ENCODE measurements around the gene ARID5A. TPM values are rescaled to one million over a fixed set of nuclear protein-coding genes. Genes with fewer than 3 reads are reported as not detected.

The ARID5A gene
- total and polyA plus RNA-seq, 9 of the 15 experiments (the other 6 are each of a cell fraction or from before 2014, with no cell fraction given): 0.14 to 12.5 (median 3.0) TPM

DNA sequence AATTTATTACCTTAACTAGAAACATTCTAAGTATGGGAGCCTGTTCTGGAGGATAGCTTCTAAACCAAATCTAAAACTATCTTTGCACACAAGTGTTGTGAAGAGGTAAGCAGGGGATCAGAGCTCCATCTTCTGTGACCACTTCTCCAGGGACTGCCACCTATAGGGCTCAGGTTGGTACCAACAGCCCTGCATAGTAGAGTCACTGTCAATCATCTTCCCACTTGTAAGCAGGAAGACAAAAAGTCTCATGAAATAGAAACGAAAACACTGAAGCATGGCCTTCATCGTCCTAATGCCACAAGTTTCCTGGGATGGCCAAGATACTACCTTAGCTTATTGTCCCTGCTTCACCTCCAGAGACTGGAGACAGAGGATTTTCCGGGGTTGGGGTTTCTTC lies 57.7 kb downstream of the ARID5A start:
- H3K4me2 ChIP-seq (ENCODE audit: insufficient read depth, low read length): no peak overlapping the region
- FAIRE-seq (no peak), ATAC-seq (no peak), DNase-seq (ENCODE audit: extremely low read depth in 1 of 4, low spot score in 3 of 4) (no peak)
- no peaks in the 10 kb centered on the region for H3K27me3 ChIP-seq (ENCODE audit: control insufficient read depth in 2 of 2, insufficient read depth in 2 of 2, low read length in 2 of 2)
- H3K9ac ChIP-seq (ENCODE audit: insufficient read depth in 1 of 2, low read depth in 2 of 2, low read length in 2 of 2): no peak overlapping the region
- H3K9me1 ChIP-seq (ENCODE audit: control insufficient read depth, insufficient read depth, low read length): no peaks in the 10 kb centered on the region
- H3K4me3 ChIP-seq: no peak overlapping the region
- ChIA-PET POLR2A (interaction anchor here (2.6 kb wide), 1 partner anchor 11 kb away, joined by 7 read pairs; no protein-coding TSS in a partner anchor), CTCF (ENCODE audit: low intra/inter-chr PET ratio) (no interaction called here)
- 92% methylated on average over 3 of the region's 3 CpGs for WGBS (ENCODE audit: insufficient coverage, low coverage, missing lambda C conversion rate)
- no TSS peak for BruUV-seq (replicated peaks)
- no peaks in the 10 kb centered on the region for H3K79me2 ChIP-seq (ENCODE audit: control insufficient read depth, insufficient read depth, low read length)
- no peak overlapping the region for H2AFZ ChIP-seq (ENCODE audit: low read depth, low read length)
- in situ Hi-C loops (cut with MboI) (no loop called here), intact Hi-C loops (cut with micrococcal nuclease) (no loop called here)
- no peaks in the 10 kb centered on the region; a peak in 2 of 5 replicates for H3K4me1 ChIP-seq (replicated peaks in 1 of 2; ENCODE audit: control insufficient read depth in 2 of 2, insufficient read depth in 2 of 2, low read length in 2 of 2)
- H4K20me1 ChIP-seq (replicated peaks; ENCODE audit: control insufficient read depth, insufficient read depth, low read length): no peaks in the 10 kb centered on the region
- H3K27ac ChIP-seq (ENCODE audit: extremely low read depth, low read depth, low read length): no peak overlapping the region
- H3K36me3 ChIP-seq (ENCODE audit: control insufficient read depth, insufficient read depth, low read length): peaks cover 69% of the 10 kb centered on the region
- no peaks in the 10 kb centered on the region for H3K9me3 ChIP-seq (replicated peaks; ENCODE audit: control insufficient read depth, insufficient read depth, low read depth, low read length)
- no peak for TF ChIP-seq HIVEP1 (CRISPR knock-in tag; IDR thresholded peaks at IDR 0.05)
- no peak for TF ChIP-seq ZNF197 (CRISPR knock-in tag; IDR thresholded peaks at IDR 0.05; ENCODE audit: low read depth)
- TF ChIP-seq, protein P1, sequence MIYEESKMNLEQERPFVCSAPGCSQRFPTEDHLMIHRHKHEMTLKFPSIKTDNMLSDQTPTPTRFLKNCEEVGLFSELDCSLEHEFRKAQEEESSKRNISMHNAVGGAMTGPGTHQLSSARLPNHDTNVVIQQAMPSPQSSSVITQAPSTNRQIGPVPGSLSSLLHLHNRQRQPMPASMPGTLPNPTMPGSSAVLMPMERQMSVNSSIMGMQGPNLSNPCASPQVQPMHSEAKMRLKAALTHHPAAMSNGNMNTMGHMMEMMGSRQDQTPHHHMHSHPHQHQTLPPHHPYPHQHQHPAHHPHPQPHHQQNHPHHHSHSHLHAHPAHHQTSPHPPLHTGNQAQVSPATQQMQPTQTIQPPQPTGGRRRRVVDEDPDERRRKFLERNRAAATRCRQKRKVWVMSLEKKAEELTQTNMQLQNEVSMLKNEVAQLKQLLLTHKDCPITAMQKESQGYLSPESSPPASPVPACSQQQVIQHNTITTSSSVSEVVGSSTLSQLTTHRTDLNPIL (CRISPR knock-in tag; IDR thresholded peaks at IDR 0.05): no peak
- TF ChIP-seq POLR2AphosphoS2 (IDR thresholded peaks at IDR 0.05; ENCODE audit: low read length): no peak
- TF ChIP-seq ZNF707 (CRISPR knock-in tag; conservative IDR thresholded peaks at IDR 0.05): no peak
- no peak for TF ChIP-seq SMARCB1 (IDR thresholded peaks at IDR 0.05; ENCODE audit: insufficient read length, low read depth)
- TF ChIP-seq MXI1 (IDR thresholded peaks at IDR 0.05; ENCODE audit: low read depth, low read length): no peak
- TF ChIP-seq, protein P2, sequence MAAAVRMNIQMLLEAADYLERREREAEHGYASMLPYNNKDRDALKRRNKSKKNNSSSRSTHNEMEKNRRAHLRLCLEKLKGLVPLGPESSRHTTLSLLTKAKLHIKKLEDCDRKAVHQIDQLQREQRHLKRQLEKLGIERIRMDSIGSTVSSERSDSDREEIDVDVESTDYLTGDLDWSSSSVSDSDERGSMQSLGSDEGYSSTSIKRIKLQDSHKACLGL (CRISPR knock-in tag; IDR thresholded peaks at IDR 0.05; ENCODE audit: borderline replicate concordance, poor library complexity, severe bottlenecking): no peak
- no peak for TF ChIP-seq ZNF75A (CRISPR knock-in tag; IDR thresholded peaks at IDR 0.05)
- TF ChIP-seq JUNB (CRISPR knock-in tag; conservative IDR thresholded peaks at IDR 0.05): no peak
- no peak for TF ChIP-seq POLR2H (tag; IDR thresholded peaks at IDR 0.05; ENCODE audit: low read depth)
- no peak for TF ChIP-seq PURB (CRISPR knock-in tag; IDR thresholded peaks at IDR 0.05; ENCODE audit: low read depth)
- no peak for TF ChIP-seq BRF1 (IDR thresholded peaks at IDR 0.05; ENCODE audit: borderline replicate concordance, extremely low read depth, insufficient read length)
- no peak for TF ChIP-seq HNRNPUL1 (IDR thresholded peaks at IDR 0.05; ENCODE audit: low read length)
- TF ChIP-seq MYBL2 (IDR thresholded peaks at IDR 0.05; ENCODE audit: low read depth): no peak
- no peak for TF ChIP-seq MYBL2 (CRISPR knock-in tag; IDR thresholded peaks at IDR 0.05; ENCODE audit: borderline replicate concordance)
- TF ChIP-seq CBX1 (IDR thresholded peaks at IDR 0.05; ENCODE audit: low read depth): no peak
- TF ChIP-seq, protein P3, sequence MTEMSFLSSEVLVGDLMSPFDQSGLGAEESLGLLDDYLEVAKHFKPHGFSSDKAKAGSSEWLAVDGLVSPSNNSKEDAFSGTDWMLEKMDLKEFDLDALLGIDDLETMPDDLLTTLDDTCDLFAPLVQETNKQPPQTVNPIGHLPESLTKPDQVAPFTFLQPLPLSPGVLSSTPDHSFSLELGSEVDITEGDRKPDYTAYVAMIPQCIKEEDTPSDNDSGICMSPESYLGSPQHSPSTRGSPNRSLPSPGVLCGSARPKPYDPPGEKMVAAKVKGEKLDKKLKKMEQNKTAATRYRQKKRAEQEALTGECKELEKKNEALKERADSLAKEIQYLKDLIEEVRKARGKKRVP (CRISPR knock-in tag; IDR thresholded peaks at IDR 0.05): no peak
- TF ChIP-seq, protein P4, sequence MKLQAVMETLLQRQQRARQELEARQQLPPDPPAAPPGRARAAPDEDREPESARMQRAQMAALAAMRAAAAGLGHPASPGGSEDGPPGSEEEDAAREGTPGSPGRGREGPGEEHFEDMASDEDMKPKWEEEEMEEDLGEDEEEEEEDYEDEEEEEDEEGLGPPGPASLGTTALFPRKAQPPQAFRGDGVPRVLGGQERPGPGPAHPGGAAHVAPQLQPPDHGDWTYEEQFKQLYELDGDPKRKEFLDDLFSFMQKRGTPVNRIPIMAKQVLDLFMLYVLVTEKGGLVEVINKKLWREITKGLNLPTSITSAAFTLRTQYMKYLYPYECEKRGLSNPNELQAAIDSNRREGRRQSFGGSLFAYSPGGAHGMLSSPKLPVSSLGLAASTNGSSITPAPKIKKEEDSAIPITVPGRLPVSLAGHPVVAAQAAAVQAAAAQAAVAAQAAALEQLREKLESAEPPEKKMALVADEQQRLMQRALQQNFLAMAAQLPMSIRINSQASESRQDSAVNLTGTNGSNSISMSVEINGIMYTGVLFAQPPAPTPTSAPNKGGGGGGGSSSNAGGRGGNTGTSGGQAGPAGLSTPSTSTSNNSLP (IDR thresholded peaks at IDR 0.05; ENCODE audit: borderline replicate concordance, low read depth, low read length): no peak
